Endothelial cell of umbilical vein (primary cell): ENCODE measurements around the gene SPAG6. TPM values are rescaled to one million over a fixed set of nuclear protein-coding genes. Genes with fewer than 3 reads are reported as not detected.

Source experiments
- BruUV-seq: library from RNA; stranded (reverse); fragments of 400-500 nt; replicated peaks from 2 replicates; lab custom pipeline; 2021; lab: Mats Ljungman, UMichigan
- CTCF ChIA-PET: fragments of 300-600, 350-600 bp; sonication (Branson Sonifier 250); formaldehyde crosslinking; loops from one replicate; lab custom pipeline; 2021; ENCODE audit warnings: antibody characterized with exemption, inconsistent platforms; lab: Charles Lee
- POLR2A ChIA-PET: fragments of 300-600, 350-600 bp; sonication (Branson Sonifier 250); formaldehyde crosslinking; loops from one replicate; lab custom pipeline; 2021; ENCODE audit warnings: antibody characterized with exemption, inconsistent platforms; lab: Charles Lee
- DNase-seq: peaks from one replicate; pipeline ENCODE4 v3.0.0-alpha.2; 2011; ENCODE audit warnings: low read depth, low spot score
- FAIRE-seq: peaks from 2 replicates; lab custom pipeline; 2011; peaks lifted over from hg19 to GRCh38; lab: Jason Lieb, UNC
- H2AFZ ChIP-seq: 2 replicates; pipeline ENCODE4 v1.6.0; 2012; ENCODE audit warnings: low read depth, low read length, control low read depth, inconsistent platforms
- H3K27ac ChIP-seq: 2 replicates; pipeline ENCODE4 v1.5.1; 2011; ENCODE audit warnings: low read depth, mild to moderate bottlenecking, control low read depth, low read length, moderate library complexity; ENCODE audit not compliant: insufficient read depth
- H3K27me3 ChIP-seq, 2 experiments: 2 replicates each; pipeline versions ENCODE4 v1.6.0 to v1.6.1; 2011; ENCODE audit warnings: low read length in 2 of 2, mixed read lengths in 1 of 2; ENCODE audit not compliant: control insufficient read depth in 2 of 2, insufficient read depth in 2 of 2
- H3K36me3 ChIP-seq, 2 experiments: 2 replicates in 1 of 2; 3 replicates in 1 of 2; pipeline ENCODE4 v1.5.1; 2011; ENCODE audit warnings: low read length in 2 of 2, mild to moderate bottlenecking in 1 of 2, moderate library complexity in 1 of 2; ENCODE audit not compliant: control insufficient read depth in 2 of 2, insufficient read depth in 2 of 2; ENCODE audit errors: extremely low read depth in 1 of 2
- H3K4me1 ChIP-seq: 3 replicates; pipeline ENCODE4 v1.5.1; 2011; ENCODE audit warnings: mild to moderate bottlenecking, low read length; ENCODE audit not compliant: control insufficient read depth, insufficient read depth; ENCODE audit errors: extremely low read depth
- H3K4me2 ChIP-seq: 2 replicates; pipeline ENCODE4 v1.6.1; 2011; ENCODE audit warnings: low read length, control low read depth, mixed read lengths; ENCODE audit not compliant: insufficient read depth
- H3K4me3 ChIP-seq, 3 experiments: fragments of 200-600 bp in 1 of 3; sonication (generic), shearing (Covaris generic) in 1 of 3; replicated peaks in 1 of 3; 2 replicates each; pipeline ENCODE4 v1.5.1; 2011 to 2016; ENCODE audit warnings: control low read depth in 3 of 3, low read length in 3 of 3, mild to moderate bottlenecking in 2 of 3, inconsistent platforms in 1 of 3, low read depth in 1 of 3, moderate library complexity in 1 of 3; ENCODE audit not compliant: insufficient read depth in 1 of 3
- H3K79me2 ChIP-seq: 2 replicates; pipeline ENCODE4 v1.6.0; 2012; ENCODE audit warnings: low read length, inconsistent platforms; ENCODE audit not compliant: control insufficient read depth, insufficient read depth
- H3K9ac ChIP-seq: replicated peaks from 2 replicates; pipeline ENCODE3; 2011; ENCODE audit warnings: low read length, control low read depth; ENCODE audit not compliant: insufficient read depth; ENCODE audit errors: extremely low read depth
- H3K9me1 ChIP-seq: replicated peaks from 3 replicates; pipeline ENCODE4 v1.6.0; 2011; ENCODE audit warnings: mild to moderate bottlenecking, low read length; ENCODE audit not compliant: control insufficient read depth, insufficient read depth; ENCODE audit errors: extremely low read depth
- H3K9me3 ChIP-seq: replicated peaks from 2 replicates; pipeline ENCODE4 v1.5.1; 2012; ENCODE audit warnings: low read length, inconsistent platforms; ENCODE audit not compliant: control insufficient read depth, insufficient read depth
- H4K20me1 ChIP-seq: replicated peaks from 2 replicates; pipeline ENCODE3; 2011; ENCODE audit warnings: mild to moderate bottlenecking, low read length; ENCODE audit not compliant: control insufficient read depth, insufficient read depth; ENCODE audit errors: extremely low read depth
- CTCF ChIP-seq, 2 donors: IDR thresholded peaks; 1 replicate in 1 of 2; 2 replicates in 1 of 2; pipeline ENCODE4 v1.5.1; 2011; ENCODE audit warnings: low read length in 2 of 2, mild to moderate bottlenecking in 2 of 2, moderate library complexity in 2 of 2, control low read depth in 1 of 2, inconsistent platforms in 1 of 2, low read depth in 1 of 2; ENCODE audit not compliant: insufficient read depth in 1 of 2; ENCODE audit errors: extremely low read depth in 1 of 2
- EZH2 ChIP-seq: IDR thresholded peaks from 2 replicates; pipeline ENCODE4 v1.6.1; 2012; ENCODE audit warnings: borderline replicate concordance, low read depth, mild to moderate bottlenecking, moderate library complexity, low read length, inconsistent platforms; ENCODE audit not compliant: severe bottlenecking
- FOS ChIP-seq: IDR thresholded peaks from 2 replicates; pipeline ENCODE4 v1.6.1; 2011; ENCODE audit warnings: mild to moderate bottlenecking, low read length, moderate library complexity, borderline replicate concordance; ENCODE audit not compliant: insufficient read depth
- GATA2 ChIP-seq: IDR thresholded peaks from 2 replicates; pipeline ENCODE4 v1.7.0; 2011; ENCODE audit warnings: low read depth, mild to moderate bottlenecking, moderate library complexity, mixed read lengths, low read length; ENCODE audit not compliant: insufficient read length, insufficient read depth
- JUN ChIP-seq: IDR thresholded peaks from 2 replicates; pipeline ENCODE4 v1.6.1; 2011; ENCODE audit warnings: borderline replicate concordance, low read depth; ENCODE audit not compliant: insufficient read length, insufficient read depth
- MAX ChIP-seq: IDR thresholded peaks from 2 replicates; pipeline ENCODE4 v1.6.1; 2011; ENCODE audit not compliant: insufficient read depth, insufficient read length
- MYC ChIP-seq: IDR thresholded peaks from one replicate; pipeline ENCODE4 v1.6.1; 2011; ENCODE audit warnings: mild to moderate bottlenecking, low read depth, low read length
- POLR2A ChIP-seq: IDR thresholded peaks from 2 replicates; pipeline ENCODE4 v1.6.1; 2012; ENCODE audit warnings: low read depth, mild to moderate bottlenecking, control low read depth, low read length
- POLR2AphosphoS5 ChIP-seq: IDR thresholded peaks from 2 replicates; pipeline ENCODE4 v1.6.1; 2012; ENCODE audit warnings: low read depth, mild to moderate bottlenecking, control low read depth, low read length, moderate library complexity; ENCODE audit not compliant: insufficient read depth
- dilution Hi-C: fragments of 300-500 bp; cut with MboI; formaldehyde crosslinking; loops from one replicate; pipeline ENCODE4 v1.15.0; 2019; ENCODE audit warnings: low sequenced_read_pairs; ENCODE audit not compliant: extremely low pct_ligation_motif_present
- intact Hi-C: fragments of 100-400 bp; cut with micrococcal nuclease; formaldehyde crosslinking; loops from one replicate; pipeline ENCODE4 v1.10.0; 2022
- polyA plus RNA-seq, 4 experiments: library from polyadenylated mRNA; depleted of rRNA in 3 of 4; stranded (reverse) in 3 of 4; unstranded in 1 of 4; fragments of >200 nt; gene quantifications; 2 replicates each; pipeline versions ENCODE4 v1.2.1 to v1.2.3, GENCODE V29; 2011 to 2012; ENCODE audit warnings: missing spikeins in 1 of 4
- total RNA-seq: library from RNA; stranded (reverse); gene quantifications from 2 replicates; pipeline ENCODE4 v1.2.3, GENCODE V29; 2021

SPAG6 gene
- total and polyA plus RNA-seq, 2 donors (not counting 3 experiments of a cell fraction or from before 2014, with no cell fraction given): not detected

GRCh38 chr10:22444219-22444788 lies 99.0 kb downstream of the SPAG6 start:
- no peak for TF ChIP-seq POLR2A
- TF ChIP-seq EZH2: no peak
- TF ChIP-seq FOS: no peak
- no peak for TF ChIP-seq GATA2
- no peak for TF ChIP-seq MYC
- TF ChIP-seq MAX: no peak
- no peak for TF ChIP-seq JUN
- no peak for TF ChIP-seq POLR2AphosphoS5
- TF ChIP-seq CTCF (IDR thresholded peaks at IDR 0.05; ENCODE audit: extremely low read depth in 1 of 2, insufficient read depth in 1 of 2, low read depth in 1 of 2, low read length in 2 of 2): no peak
- Histone ChIP-seq H3K4me1 (no peaks in the 10 kb centered on the region), H3K79me2 (no peaks in the 10 kb centered on the region), H3K36me3 (no peaks in the 10 kb centered on the region), H3K9me1 (no peaks in the 10 kb centered on the region), H3K27ac (no peak overlapping the region), H2AFZ (no peak overlapping the region), H3K9me3 (no peaks in the 10 kb centered on the region), H3K4me3 (no peak overlapping the region), H4K20me1 (no peaks in the 10 kb centered on the region), H3K27me3 (peaks cover 11 to 40% of the 10 kb centered on the region in 2 experiments), H3K9ac (no peak overlapping the region), H3K4me2 (no peak overlapping the region)
- no TSS peak for BruUV-seq
- intact Hi-C loops: no loop called here
- FAIRE-seq: no peak
- ChIA-PET CTCF (no interaction called here), POLR2A (no interaction called here)
- dilution Hi-C loops: no loop called here
- no peak for DNase-seq
